Measurements from ENCODE around the gene KLK15.

KLK15 gene

GRCh38 chr19:50833117-50833801 lies at the start of gene KLK15:
Gene KLK15 (minus strand): TSS chr19:50833574. CDS start chr19:50831492, 2,082 bp downstream.
- DNase-seq = no peak

- DNase-seq = no peak
Measured at GRCh38 chr19:50882188-50882587, 48.8 kb upstream of the KLK15 start.

- no peak for DNase-seq
Measured at GRCh38 chr19:50880241-50880640, 46.9 kb upstream of the KLK15 start.

- peak; percentile 81 for DNase-seq
Measured at GRCh38 chr19:50878851-50879250, 45.5 kb upstream of the KLK15 start.

- DNase-seq = no peak
Measured at GRCh38 chr19:50877338-50877737, 44.0 kb upstream of the KLK15 start.

GRCh38 chr19:50876456-50876855 lies 43.1 kb upstream of the KLK15 start:
- DNase-seq = no peak

- DNase-seq = peak; percentile 31
Measured at GRCh38 chr19:50875795-50876422, 42.5 kb upstream of the KLK15 start.

GRCh38 chr19:50874211-50874610 lies 40.8 kb upstream of the KLK15 start:
- no peak for DNase-seq

GRCh38 chr19:50873056-50873455 lies 39.7 kb upstream of the KLK15 start, which contains the start of gene KLK2:
Gene KLK2 (plus strand): TSS chr19:50873439. CDS start chr19:50873474, 35 bp downstream.
- DNase-seq = no peak

GRCh38 chr19:50870417-50871089 lies 37.2 kb upstream of the KLK15 start:
- DNase-seq = no peak

- no peak for DNase-seq
Measured at GRCh38 chr19:50869479-50869878, 36.1 kb upstream of the KLK15 start.

- DNase-seq = no peak
Measured at GRCh38 chr19:50861496-50862286, 28.3 kb upstream of the KLK15 start.

- DNase-seq = no peak
Measured at GRCh38 chr19:50861010-50861409, 27.6 kb upstream of the KLK15 start.

GRCh38 chr19:50859849-50860248 lies 26.5 kb upstream of the KLK15 start:
- no peak for DNase-seq

GRCh38 chr19:50858886-50859285 lies 25.5 kb upstream of the KLK15 start:
- no peak for DNase-seq

GRCh38 chr19:50857366-50857765 lies 24.0 kb upstream of the KLK15 start:
- DNase-seq = no peak

- no peak for DNase-seq
Measured at GRCh38 chr19:50854636-50855410, 21.4 kb upstream of the KLK15 start, which contains the start of gene KLK3. Gene KLK3 (plus strand): TSS chr19:50854915. CDS start chr19:50854956, 41 bp downstream.

- no peak for DNase-seq
Measured at GRCh38 chr19:50851620-50852019, 18.2 kb upstream of the KLK15 start.

- no peak for DNase-seq
Measured at GRCh38 chr19:50850738-50851137, 17.4 kb upstream of the KLK15 start.

GRCh38 chr19:50844296-50844935 lies 11.0 kb upstream of the KLK15 start:
- DNase-seq = no peak

GRCh38 chr19:50843701-50844221 lies 10.4 kb upstream of the KLK15 start:
- no peak for DNase-seq
